H9 (cell line): ENCODE data around the gene TADA3. TPM values are rescaled to one million over a fixed set of nuclear protein-coding genes. Genes with fewer than 3 reads are reported as not detected.

ENCODE experiments used
- DNase-seq: peaks from one replicate; pipeline ENCODE4 v3.0.0-alpha.2; 2017
- H2AFZ ChIP-seq: one replicate; pipeline ENCODE4 v1.6.1; 2013; ENCODE audit warnings: mild to moderate bottlenecking, low read length, control low read depth, moderate library complexity
- H2AK5ac ChIP-seq: 2 replicates; pipeline ENCODE4 v1.6.1; 2013; ENCODE audit warnings: low read length, control low read depth, mixed read lengths; ENCODE audit not compliant: insufficient read length
- H2BK120ac ChIP-seq: one replicate; pipeline ENCODE4 v1.6.1; 2013; ENCODE audit warnings: low read depth, mild to moderate bottlenecking, low read length, control low read depth, inconsistent platforms; ENCODE audit not compliant: poor library complexity, severe bottlenecking
- H2BK12ac ChIP-seq: 2 replicates; pipeline ENCODE4 v1.6.1; 2013; ENCODE audit warnings: low read length, control low read depth, mixed read lengths, low read depth; ENCODE audit not compliant: insufficient read length
- H2BK15ac ChIP-seq: 2 replicates; pipeline ENCODE4 v1.6.1; 2013; ENCODE audit warnings: low read depth, low read length, control low read depth
- H2BK20ac ChIP-seq: one replicate; pipeline ENCODE4 v1.6.1; 2013; ENCODE audit warnings: low read depth, mild to moderate bottlenecking, low read length, control low read depth, inconsistent platforms; ENCODE audit not compliant: poor library complexity, severe bottlenecking
- H2BK5ac ChIP-seq: 2 replicates; pipeline ENCODE4 v1.6.1; 2013; ENCODE audit warnings: low read length, control low read depth, mixed read lengths; ENCODE audit not compliant: insufficient read length
- H3K14ac ChIP-seq: 2 replicates; pipeline ENCODE4 v1.6.1; 2013; ENCODE audit warnings: low read length, control low read depth; ENCODE audit not compliant: insufficient read depth
- H3K18ac ChIP-seq: 2 replicates; pipeline ENCODE4 v1.6.1; 2013; ENCODE audit warnings: low read depth, mild to moderate bottlenecking, mixed read lengths, low read length, control low read depth; ENCODE audit not compliant: insufficient read length
- H3K23ac ChIP-seq: 2 replicates; pipeline ENCODE4 v1.6.1; 2013; ENCODE audit warnings: low read length, control low read depth, mixed read lengths, low read depth; ENCODE audit not compliant: insufficient read length
- H3K23me2 ChIP-seq: 2 replicates; pipeline ENCODE4 v1.6.1; 2013; ENCODE audit warnings: low read depth, mild to moderate bottlenecking, mixed read lengths, low read length, control low read depth; ENCODE audit not compliant: insufficient read length, poor library complexity, severe bottlenecking
- H3K27ac ChIP-seq: 2 replicates; pipeline ENCODE4 v1.5.1; 2013; ENCODE audit warnings: low read length, control low read depth, mixed read lengths, low read depth; ENCODE audit not compliant: insufficient read length
- H3K27me3 ChIP-seq: 2 replicates; pipeline ENCODE4 v1.6.1; 2013; ENCODE audit warnings: low read length, control low read depth, inconsistent platforms; ENCODE audit not compliant: insufficient read depth
- H3K4ac ChIP-seq: 2 replicates; pipeline ENCODE4 v1.6.1; 2013; ENCODE audit warnings: low read depth, mild to moderate bottlenecking, control low read depth, inconsistent platforms, low read length, moderate library complexity
- H3K4me1 ChIP-seq: 2 replicates; pipeline ENCODE4 v1.6.1; 2013; ENCODE audit warnings: low read length, control low read depth, inconsistent platforms; ENCODE audit not compliant: insufficient read depth
- H3K4me2 ChIP-seq: 2 replicates; pipeline ENCODE4 v1.6.1; 2013; ENCODE audit warnings: low read length, control low read depth, mixed read lengths; ENCODE audit not compliant: insufficient read length, insufficient read depth
- H3K56ac ChIP-seq: 2 replicates; pipeline ENCODE4 v1.6.1; 2013; ENCODE audit warnings: low read depth, mild to moderate bottlenecking, mixed read lengths, low read length, control low read depth; ENCODE audit not compliant: insufficient read length
- H3K79me1 ChIP-seq: 2 replicates; pipeline ENCODE4 v1.6.1; 2013; ENCODE audit warnings: low read depth, mild to moderate bottlenecking, moderate library complexity, low read length, control low read depth, inconsistent platforms; ENCODE audit not compliant: insufficient read depth, poor library complexity, severe bottlenecking
- H3K79me2 ChIP-seq: 2 replicates; pipeline ENCODE4 v1.6.1; 2013; ENCODE audit warnings: low read length, control low read depth, inconsistent platforms; ENCODE audit not compliant: insufficient read depth
- H3K9ac ChIP-seq: 2 replicates; pipeline ENCODE4 v1.6.1; 2013; ENCODE audit warnings: low read length, control low read depth, mixed read lengths; ENCODE audit not compliant: insufficient read length; ENCODE audit errors: extremely low read depth
- H3K9me3 ChIP-seq: one replicate; pipeline ENCODE4 v1.6.1; 2013; ENCODE audit warnings: low read depth, low read length, inconsistent platforms; ENCODE audit not compliant: control insufficient read depth
- H3T11ph ChIP-seq: one replicate; pipeline ENCODE4 v1.6.1; 2013; ENCODE audit warnings: mild to moderate bottlenecking, low read length, control low read depth, inconsistent platforms
- H4K20me1 ChIP-seq: one replicate; pipeline ENCODE4 v1.6.1; 2013; ENCODE audit not compliant: control insufficient read depth, insufficient read length, insufficient read depth
- H4K5ac ChIP-seq: 2 replicates; pipeline ENCODE4 v1.6.1; 2013; ENCODE audit warnings: low read depth, mild to moderate bottlenecking, mixed read lengths, low read length, control low read depth; ENCODE audit not compliant: insufficient read length
- H4K8ac ChIP-seq: replicated peaks from 2 replicates; pipeline ENCODE4 v1.6.1; 2013; ENCODE audit warnings: low read length, control low read depth, mixed read lengths, low read depth; ENCODE audit not compliant: insufficient read length
- H4K91ac ChIP-seq: 2 replicates; pipeline ENCODE4 v1.6.1; 2013; ENCODE audit warnings: low read depth, mild to moderate bottlenecking, moderate library complexity, mixed read lengths, low read length, control low read depth; ENCODE audit not compliant: insufficient read length
- H3K27ac Mint-ChIP-seq, 3 experiments: 2 replicates in 2 of 3; 3 replicates in 1 of 3; pipeline ENCODE4 v1.8.0; 2020 to 2021; ENCODE audit warnings: mixed read lengths in 3 of 3, mild to moderate bottlenecking in 1 of 3, moderate library complexity in 1 of 3
- H3K27me3 Mint-ChIP-seq: 2 replicates; pipeline ENCODE4 v1.8.0; 2021; ENCODE audit warnings: low read depth, mild to moderate bottlenecking, moderate library complexity, mixed read lengths
- H3K36me3 Mint-ChIP-seq, 3 experiments: 2 replicates in 2 of 3; 3 replicates in 1 of 3; pipeline ENCODE4 v1.8.0; 2020 to 2021; ENCODE audit warnings: low read depth in 3 of 3, mixed read lengths in 3 of 3; ENCODE audit not compliant: insufficient read depth in 1 of 3
- H3K4me1 Mint-ChIP-seq, 2 experiments: 2 replicates each; pipeline ENCODE4 v1.8.0; 2020; ENCODE audit warnings: mixed read lengths in 2 of 2
- H3K4me3 Mint-ChIP-seq, 2 experiments: 2 replicates in 1 of 2; 3 replicates in 1 of 2; pipeline ENCODE4 v1.8.0; 2020 to 2021; ENCODE audit warnings: mild to moderate bottlenecking in 2 of 2, mixed read lengths in 2 of 2, moderate library complexity in 1 of 2
- H3K9me3 Mint-ChIP-seq, 2 experiments: 2 replicates in 1 of 2; 3 replicates in 1 of 2; pipeline ENCODE4 v1.8.0; 2020; ENCODE audit warnings: mild to moderate bottlenecking in 2 of 2, mixed read lengths in 2 of 2, moderate library complexity in 1 of 2
- WGBS: extraction: QIAGEN DNeasy Blood & Tissue Kit; methylation state at CpG from one replicate; pipeline ENCODE4 v1.1.7; 2013; ENCODE audit warnings: missing lambda C conversion rate, low lambda C conversion rate, mixed read lengths; ENCODE audit not compliant: insufficient read length; ENCODE audit errors: extremely low coverage; 5-methylcytosine and 5-hydroxymethylcytosine counted together
- total RNA-seq: library from RNA; stranded (reverse); gene quantifications from 2 replicates; pipeline ENCODE4 v1.2.1, GENCODE V29; 2021
- TF ChIP-seq, protein P1 (sequence below): fragments of 200-600 bp; sonication (generic); conservative IDR thresholded peaks from 3 replicates; pipeline ENCODE4 v1.8.0; 2021; ENCODE audit warnings: antibody characterized with exemption, mild to moderate bottlenecking

The TADA3 gene
- total RNA-seq, 1 experiment from 2014 or later: 49.8 TPM

GRCh38 chr3:9761919-9762318 lies 30.4 kb downstream of the TADA3 start:
- H3K79me2 ChIP-seq: no peaks in the 10 kb centered on the region
- no peaks in the 10 kb centered on the region for H3K9me3 ChIP-seq
- DNase-seq: no peak
- no peak overlapping the region for H3K56ac ChIP-seq
- H3K4ac ChIP-seq: no peak overlapping the region
- H3K4me2 ChIP-seq: no peak overlapping the region
- no peak overlapping the region for H3K18ac ChIP-seq
- no peak overlapping the region for H2BK5ac ChIP-seq
- H4K8ac ChIP-seq: no peak overlapping the region
- WGBS: no CpG with 5 or more reads among the region's 5 CpGs
- H3K23ac ChIP-seq: no peak overlapping the region
- H4K91ac ChIP-seq: no peak overlapping the region
- no peaks in the 10 kb centered on the region for H3K23me2 ChIP-seq
- H4K20me1 ChIP-seq: no peaks in the 10 kb centered on the region
- H2BK15ac ChIP-seq: no peak overlapping the region
- H2BK120ac ChIP-seq: no peak overlapping the region
- H4K5ac ChIP-seq: no peak overlapping the region
- no peak overlapping the region for H3K4me3 Mint-ChIP-seq
- H3K27ac Mint-ChIP-seq: no peak overlapping the region; a peak in 1 of 7 replicates
- H3K36me3 Mint-ChIP-seq: peaks cover 24 to 51% (median 34%) of the 10 kb centered on the region in 3 experiments
- no peak overlapping the region for H3K9ac ChIP-seq
- no peaks in the 10 kb centered on the region for H3K27me3 ChIP-seq
- no peak overlapping the region for H2AFZ ChIP-seq
- H2BK12ac ChIP-seq: no peak overlapping the region
- peaks cover 10% of the 10 kb centered on the region for H3K27me3 Mint-ChIP-seq
- no peak overlapping the region for H3K27ac ChIP-seq
- no peaks in the 10 kb centered on the region for H3K9me3 Mint-ChIP-seq
- H3K14ac ChIP-seq: no peak overlapping the region
- no peaks in the 10 kb centered on the region for H3K79me1 ChIP-seq
- no peaks in the 10 kb centered on the region for H3K4me1 ChIP-seq
- H2AK5ac ChIP-seq: no peak overlapping the region
- no peak overlapping the region for H3T11ph ChIP-seq
- H3K4me1 Mint-ChIP-seq: peaks cover 9 to 10% of the 10 kb centered on the region in 2 experiments
- TF ChIP-seq, protein P1, sequence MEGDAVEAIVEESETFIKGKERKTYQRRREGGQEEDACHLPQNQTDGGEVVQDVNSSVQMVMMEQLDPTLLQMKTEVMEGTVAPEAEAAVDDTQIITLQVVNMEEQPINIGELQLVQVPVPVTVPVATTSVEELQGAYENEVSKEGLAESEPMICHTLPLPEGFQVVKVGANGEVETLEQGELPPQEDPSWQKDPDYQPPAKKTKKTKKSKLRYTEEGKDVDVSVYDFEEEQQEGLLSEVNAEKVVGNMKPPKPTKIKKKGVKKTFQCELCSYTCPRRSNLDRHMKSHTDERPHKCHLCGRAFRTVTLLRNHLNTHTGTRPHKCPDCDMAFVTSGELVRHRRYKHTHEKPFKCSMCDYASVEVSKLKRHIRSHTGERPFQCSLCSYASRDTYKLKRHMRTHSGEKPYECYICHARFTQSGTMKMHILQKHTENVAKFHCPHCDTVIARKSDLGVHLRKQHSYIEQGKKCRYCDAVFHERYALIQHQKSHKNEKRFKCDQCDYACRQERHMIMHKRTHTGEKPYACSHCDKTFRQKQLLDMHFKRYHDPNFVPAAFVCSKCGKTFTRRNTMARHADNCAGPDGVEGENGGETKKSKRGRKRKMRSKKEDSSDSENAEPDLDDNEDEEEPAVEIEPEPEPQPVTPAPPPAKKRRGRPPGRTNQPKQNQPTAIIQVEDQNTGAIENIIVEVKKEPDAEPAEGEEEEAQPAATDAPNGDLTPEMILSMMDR: no peak
- H2BK20ac ChIP-seq: no peak overlapping the region
